Ovary (tissue), 9 donors: ENCODE data around the gene RCSD1. TPM values are rescaled to one million over a fixed set of nuclear protein-coding genes. Genes with fewer than 3 reads are reported as not detected.
A peak's percentile ranks its signal among the peaks of the same experiment; 100 is the strongest.

Source experiments
- DNase-seq, 5 donors: peaks; one replicate each; pipeline ENCODE4 v3.0.0-alpha.2; 2019 to 2020
- H3K27ac ChIP-seq, 2 donors: fragments of 200-600 bp; one replicate each; pipeline versions ENCODE4 v1.5.1 to v1.8.0; 2019 to 2022
- H3K27me3 ChIP-seq: fragments of 200-600 bp; one replicate; pipeline ENCODE4 v1.8.0; 2022
- H3K36me3 ChIP-seq: fragments of 200-600 bp; sonication (generic); one replicate; pipeline ENCODE4 v1.5.1; 2019
- H3K4me1 ChIP-seq: one replicate; pipeline ENCODE4 v1.8.1; 2013; ENCODE audit warnings: mild to moderate bottlenecking, moderate library complexity; ENCODE audit not compliant: insufficient read depth
- H3K4me3 ChIP-seq: fragments of 200-600 bp; sonication (generic); one replicate; pipeline ENCODE4 v1.5.1; 2017
- H3K9me3 ChIP-seq, 2 donors: fragments of 200-600 bp in 1 of 2; sonication (generic) in 1 of 2; one replicate each; pipeline versions ENCODE4 v1.5.1 to v1.8.1; 2013 to 2019; ENCODE audit warnings: mild to moderate bottlenecking in 1 of 2, moderate library complexity in 1 of 2
- CTCF ChIP-seq, 3 donors: fragments of 450-650 bp in 2 of 3; fragments of 200-600 bp in 1 of 3; IDR thresholded peaks; one replicate each; pipeline versions ENCODE4 v1.5.1 to v1.8.0; 2016 to 2022; ENCODE audit warnings: antibody characterized with exemption in 3 of 3, mild to moderate bottlenecking in 1 of 3
- EP300 ChIP-seq: sonication (generic); formaldehyde crosslinking; IDR thresholded peaks from one replicate; pipeline ENCODE4 v1.6.1; 2017; ENCODE audit warnings: antibody characterized with exemption
- POLR2A ChIP-seq: fragments of 450-650 bp; IDR thresholded peaks from one replicate; pipeline ENCODE4 v1.6.1; 2017; ENCODE audit warnings: antibody characterized with exemption, mild to moderate bottlenecking, moderate library complexity
- WGBS, 3 donors: extraction: QIAGEN DNeasy Blood & Tissue Kit in 1 of 3; methylation state at CpG; one replicate each; pipeline versions ENCODE4 v1.1.5 to v1.1.7; 2013 to 2017; 5-methylcytosine and 5-hydroxymethylcytosine counted together
- intact Hi-C, 4 donors: fragments of 100-400 bp; cut with DNase I; formaldehyde crosslinking; loops; one replicate each; pipeline versions ENCODE4 v1.11.0 to v1.15.1; 2022 to 2023
- polyA plus RNA-seq, 2 donors: library from polyadenylated mRNA; stranded (reverse); fragments of 200-250 nt in 1 of 2; fragments of 350-450 nt in 1 of 2; fragmentation: Illumina TruSeq in 1 of 2; extraction: RNeasy Lipid Tissue Mini Kit (QIAGEN cat#74804) in 1 of 2; gene quantifications; one replicate each; pipeline ENCODE4 v1.2.3, GENCODE V29; 2013 to 2014
- total RNA-seq, 7 donors: library from RNA; depleted of rRNA in 2 of 7; stranded (reverse); fragments of >200 nt in 2 of 7; fragmentation: NEBNext Ultra II Directional in 3 of 7; extraction: Animal tissue kit (Norgen Biotek cat#: 25700) in 3 of 7; gene quantifications; one replicate each; pipeline versions ENCODE4 v1.1.0 to v1.2.4, GENCODE V29; 2016 to 2023
- donor health status: DM: no; HTN: no; CAD: no; lungs with moderate emphysema.
- donor health status: DM: no; HTN: no; CAD: no.
- donor health status: Bipolar disorder and iron deficiency.
- donor health status: DM: yes; HTN: yes; CAD: no.
- donor health status: DM: no; HTN: no; CAD: no.
- donor health status: DM: yes; HTN: yes; CAD: no.

Gene RCSD1
- total and polyA plus RNA-seq, 9 donors = 2.1 to 10.9 (median 3.2) TPM

GRCh38 chr1:167659450-167659849, 29.4 kb downstream of the RCSD1 start:
- H3K4me3 ChIP-seq = no peak overlapping the region
- no peaks in the 10 kb centered on the region for H3K27me3 ChIP-seq
- WGBS, 3 donors = 45 to 58% (median 56%) methylated on average over 3 of the region's 3 CpGs
- H3K9me3 ChIP-seq = no peaks in the 10 kb centered on the region
- TF ChIP-seq EP300 (no peak), POLR2A (no peak), CTCF (IDR thresholded peaks at IDR 0.05) (no peak)
- no peak for DNase-seq
- no peak overlapping the region for H3K27ac ChIP-seq
- intact Hi-C loops = no loop called here
- H3K36me3 ChIP-seq = no peaks in the 10 kb centered on the region
- H3K4me1 ChIP-seq = peaks cover 18% of the 10 kb centered on the region

GRCh38 chr1:167659881-167660280, 29.8 kb downstream of the RCSD1 start:
- 65 to 73% (median 72%) methylated on average over 6 of the region's 6 CpGs for WGBS, 3 donors

GRCh38 chr1:167661527-167662426, 31.7 kb downstream of the RCSD1 start:
- H3K27ac ChIP-seq = no peak overlapping the region
- H3K4me1 ChIP-seq = peaks cover 18% of the 10 kb centered on the region
- no peak for DNase-seq
- TF ChIP-seq CTCF (IDR thresholded peaks at IDR 0.05) (no peak), EP300 (no peak), POLR2A (no peak)
- 54 to 70% (median 61%) methylated on average over 3 of the region's 3 CpGs for WGBS, 3 donors
- no peaks in the 10 kb centered on the region for H3K27me3 ChIP-seq
- intact Hi-C loops = no loop called here
- H3K9me3 ChIP-seq = no peaks in the 10 kb centered on the region
- no peaks in the 10 kb centered on the region for H3K36me3 ChIP-seq
- H3K4me3 ChIP-seq = no peak overlapping the region

More at GRCh38 chr1:167659881-167660280, 29.8 kb downstream of the RCSD1 start:
- no peak for DNase-seq
- Histone ChIP-seq H3K27me3 (no peaks in the 10 kb centered on the region), H3K9me3 (no peaks in the 10 kb centered on the region), H3K4me1 (peaks cover 18% of the 10 kb centered on the region), H3K36me3 (no peaks in the 10 kb centered on the region), H3K27ac (no peak overlapping the region), H3K4me3 (no peak overlapping the region)
- no peak for TF ChIP-seq CTCF (IDR thresholded peaks at IDR 0.05)
- TF ChIP-seq EP300 = no peak
- no peak for TF ChIP-seq POLR2A
- intact Hi-C loops = no loop called here

GRCh38 chr1:167663002-167663772, 33.2 kb downstream of the RCSD1 start:
- no peak overlapping the region for H3K4me3 ChIP-seq
- intact Hi-C loops = no loop called here
- WGBS, 3 donors = 35 to 44% (median 37%) methylated on average over 8 of the region's 8 CpGs
- peaks cover 18% of the 10 kb centered on the region for H3K4me1 ChIP-seq
- peak in 2 of 5 donors; percentile 20 to 43 for DNase-seq
- no peak overlapping the region for H3K27ac ChIP-seq
- H3K36me3 ChIP-seq = no peaks in the 10 kb centered on the region
- no peaks in the 10 kb centered on the region for H3K27me3 ChIP-seq
- no peaks in the 10 kb centered on the region for H3K9me3 ChIP-seq
- TF ChIP-seq CTCF (IDR thresholded peaks at IDR 0.05) = no peak
- no peak for TF ChIP-seq EP300
- TF ChIP-seq POLR2A = no peak
